Mucosa of stomach (tissue), 1 donor: Measurements from ENCODE around the gene GRPEL2.

Experiments used
- H3K27me3 ChIP-seq: one replicate; pipeline ENCODE4 v1.7.0; 2013; ENCODE audit warnings: mild to moderate bottlenecking, low read length; ENCODE audit not compliant: control insufficient read depth, insufficient read depth
- H3K36me3 ChIP-seq: one replicate; pipeline ENCODE4 v1.7.0; 2013; ENCODE audit warnings: low read length; ENCODE audit not compliant: control insufficient read depth, insufficient read depth
- H3K4me1 ChIP-seq: one replicate; pipeline ENCODE4 v1.7.0; 2013; ENCODE audit warnings: mild to moderate bottlenecking, low read length; ENCODE audit not compliant: control insufficient read depth, insufficient read depth
- H3K4me3 ChIP-seq: one replicate; pipeline ENCODE4 v1.7.0; 2013; ENCODE audit warnings: low read length
- H3K9ac ChIP-seq: one replicate; pipeline ENCODE4 v1.7.0; 2013; ENCODE audit warnings: mild to moderate bottlenecking, low read length, moderate library complexity
- H3K9me3 ChIP-seq: one replicate; pipeline ENCODE4 v1.7.0; 2013; ENCODE audit warnings: mild to moderate bottlenecking, low read length, moderate library complexity; ENCODE audit not compliant: control insufficient read depth
- donor health status: Pancreatic carcinoma.

The GRPEL2 gene

GRCh38 chr5:149323210-149323609, 22.1 kb upstream of the GRPEL2 start:
- no peak overlapping the region for H3K9ac ChIP-seq
- no peaks in the 10 kb centered on the region for H3K9me3 ChIP-seq
- H3K4me1 ChIP-seq, result peaks cover 14% of the 10 kb centered on the region
- no peaks in the 10 kb centered on the region for H3K36me3 ChIP-seq
- no peak overlapping the region for H3K4me3 ChIP-seq
- no peaks in the 10 kb centered on the region for H3K27me3 ChIP-seq

DNA sequence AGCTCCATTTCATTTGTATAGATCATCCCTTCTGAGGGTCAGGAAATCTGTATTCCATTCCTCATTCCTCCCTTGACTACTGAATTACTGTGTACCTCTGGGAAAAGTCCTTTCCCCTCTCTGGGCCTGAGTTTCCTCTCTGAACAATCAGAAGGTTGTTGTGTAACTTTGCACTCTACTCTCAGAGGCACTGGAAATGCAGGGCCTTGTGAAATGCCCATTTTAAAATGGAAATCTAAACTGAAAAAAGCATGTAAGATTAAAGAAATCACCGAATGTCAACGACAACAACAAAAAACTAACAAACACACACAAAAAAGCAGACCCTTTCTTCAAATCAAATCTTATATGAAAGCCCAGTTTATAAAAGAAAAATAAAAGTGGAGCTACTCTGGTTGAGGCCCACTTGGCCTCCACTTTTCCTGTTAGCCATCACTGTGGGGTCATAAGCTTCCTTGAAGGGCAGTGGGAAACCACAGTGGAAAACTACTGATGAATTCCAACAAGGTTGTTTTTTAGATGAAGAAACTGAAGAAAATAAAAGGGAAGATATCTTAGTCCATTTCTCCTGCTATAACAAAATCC, 21.6 kb upstream of the GRPEL2 start:
- Histone ChIP-seq H3K9ac (no peak overlapping the region), H3K27me3 (no peaks in the 10 kb centered on the region), H3K36me3 (no peaks in the 10 kb centered on the region), H3K9me3 (no peaks in the 10 kb centered on the region), H3K4me1 (peaks cover 14% of the 10 kb centered on the region), H3K4me3 (no peak overlapping the region)

- Histone ChIP-seq H3K4me3 (no peak overlapping the region), H3K9me3 (no peaks in the 10 kb centered on the region), H3K4me1 (peaks cover 14% of the 10 kb centered on the region), H3K36me3 (no peaks in the 10 kb centered on the region), H3K27me3 (no peaks in the 10 kb centered on the region), H3K9ac (no peak overlapping the region)
Observed at GRCh38 chr5:149324641-149325040, 20.7 kb upstream of the GRPEL2 start.

- Histone ChIP-seq H3K4me3 (no peak overlapping the region), H3K9me3 (no peaks in the 10 kb centered on the region), H3K9ac (no peak overlapping the region), H3K27me3 (no peaks in the 10 kb centered on the region), H3K4me1 (peaks cover 12% of the 10 kb centered on the region), H3K36me3 (no peaks in the 10 kb centered on the region)
Observed at GRCh38 chr5:149325166-149325735, 20.0 kb upstream of the GRPEL2 start.

- Histone ChIP-seq H3K4me1 (peaks cover 6% of the 10 kb centered on the region), H3K9ac (no peak overlapping the region), H3K36me3 (no peaks in the 10 kb centered on the region), H3K27me3 (no peaks in the 10 kb centered on the region), H3K9me3 (no peaks in the 10 kb centered on the region), H3K4me3 (no peak overlapping the region)
Observed at GRCh38 chr5:149325894-149326293, 19.4 kb upstream of the GRPEL2 start.

DNA sequence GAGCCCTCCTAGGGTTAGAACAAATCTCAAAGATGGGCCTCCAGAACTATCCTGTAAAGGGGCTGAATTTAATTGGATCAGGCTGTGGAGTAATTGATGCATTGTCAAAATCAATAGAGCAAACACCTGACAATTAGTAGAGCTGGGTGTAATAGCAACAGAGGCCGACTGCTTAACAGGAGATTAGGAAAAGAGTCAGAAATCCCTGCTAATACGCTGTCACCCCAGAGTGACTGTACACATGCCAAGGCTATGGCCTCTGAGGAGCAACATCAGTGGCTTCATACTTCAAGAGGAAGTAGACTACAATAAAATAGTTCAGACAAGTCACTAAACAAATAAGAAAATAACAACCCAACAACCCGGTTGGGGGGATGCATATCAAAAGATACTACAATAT, 18.7 kb upstream of the GRPEL2 start:
- no peaks in the 10 kb centered on the region for H3K27me3 ChIP-seq
- no peaks in the 10 kb centered on the region for H3K36me3 ChIP-seq
- no peak overlapping the region for H3K4me3 ChIP-seq
- no peaks in the 10 kb centered on the region for H3K9me3 ChIP-seq
- H3K9ac ChIP-seq, result no peak overlapping the region
- no peaks in the 10 kb centered on the region for H3K4me1 ChIP-seq

- Histone ChIP-seq H3K4me1 (no peaks in the 10 kb centered on the region), H3K36me3 (no peaks in the 10 kb centered on the region), H3K9ac (no peak overlapping the region), H3K27me3 (no peaks in the 10 kb centered on the region), H3K4me3 (no peak overlapping the region), H3K9me3 (no peaks in the 10 kb centered on the region)
Observed at GRCh38 chr5:149328177-149328576, 17.1 kb upstream of the GRPEL2 start.

DNA sequence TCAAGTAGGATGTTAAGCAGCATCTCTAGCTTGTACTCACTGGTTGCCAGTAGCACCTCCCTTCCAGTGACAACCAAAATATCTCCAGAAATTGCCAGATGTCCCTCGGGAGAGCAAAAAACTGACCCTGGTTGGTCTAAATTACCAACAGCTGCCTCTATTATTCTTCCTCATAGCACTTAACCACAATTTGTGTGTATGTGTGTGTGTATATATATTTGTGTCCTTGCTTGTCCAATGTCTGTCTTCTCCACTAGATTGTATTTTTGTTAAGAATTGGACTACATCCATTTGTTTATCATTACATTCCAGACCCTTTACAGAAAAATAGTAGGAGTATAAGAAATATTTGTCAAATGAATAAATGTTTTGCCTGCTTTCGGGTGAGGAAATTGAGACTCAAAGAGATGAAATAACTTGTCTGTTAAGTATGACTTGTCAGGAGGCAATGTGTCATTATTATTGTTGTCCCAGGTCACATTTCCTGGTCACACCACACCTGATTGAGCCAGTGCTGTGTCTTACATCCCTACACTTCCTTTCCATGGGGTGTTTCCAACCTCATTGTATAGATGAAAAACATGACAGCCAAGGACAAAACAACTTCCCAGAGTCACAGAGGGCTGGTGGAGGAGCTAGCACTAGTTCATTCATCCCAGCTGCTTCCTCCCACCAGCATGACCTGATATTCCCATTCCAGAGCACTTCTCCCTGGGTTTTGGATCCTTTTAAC, 11.4 kb upstream of the GRPEL2 start:
- no peaks in the 10 kb centered on the region for H3K9me3 ChIP-seq
- no peaks in the 10 kb centered on the region for H3K27me3 ChIP-seq
- H3K9ac ChIP-seq, result no peak overlapping the region
- H3K36me3 ChIP-seq, result no peaks in the 10 kb centered on the region
- H3K4me3 ChIP-seq, result no peak overlapping the region
- no peaks in the 10 kb centered on the region for H3K4me1 ChIP-seq

DNA sequence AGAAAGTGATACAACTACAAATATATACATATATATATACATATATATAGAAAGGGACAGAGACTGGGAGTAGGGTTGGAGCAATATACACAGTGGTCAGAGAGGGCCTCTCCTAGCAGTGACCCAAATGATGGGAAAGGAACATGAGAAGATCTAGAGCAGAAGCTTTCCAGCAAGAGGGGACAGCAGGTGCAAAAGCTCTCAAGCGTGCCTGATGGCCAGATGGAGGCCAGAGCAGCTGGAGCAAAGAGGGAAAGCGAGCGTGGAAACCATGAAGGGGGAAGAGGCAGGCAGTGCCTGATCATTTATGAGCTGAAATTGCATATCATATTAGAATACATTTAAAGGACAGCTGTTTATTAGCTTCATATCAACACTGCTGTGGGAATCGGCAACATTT, 7.6 kb upstream of the GRPEL2 start:
- Histone ChIP-seq H3K4me1 (no peaks in the 10 kb centered on the region), H3K4me3 (no peak overlapping the region), H3K36me3 (no peaks in the 10 kb centered on the region), H3K9me3 (no peaks in the 10 kb centered on the region), H3K9ac (no peak overlapping the region), H3K27me3 (no peaks in the 10 kb centered on the region)

GRCh38 chr5:149338364-149338763, 6.9 kb upstream of the GRPEL2 start:
- Histone ChIP-seq H3K27me3 (no peaks in the 10 kb centered on the region), H3K4me3 (no peak overlapping the region), H3K9ac (no peak overlapping the region), H3K9me3 (no peaks in the 10 kb centered on the region), H3K36me3 (no peaks in the 10 kb centered on the region), H3K4me1 (no peaks in the 10 kb centered on the region)

- no peaks in the 10 kb centered on the region for H3K27me3 ChIP-seq
- H3K36me3 ChIP-seq, result no peaks in the 10 kb centered on the region
- H3K9me3 ChIP-seq, result no peaks in the 10 kb centered on the region
- no peaks in the 10 kb centered on the region for H3K4me1 ChIP-seq
- H3K4me3 ChIP-seq, result no peak overlapping the region
- no peak overlapping the region for H3K9ac ChIP-seq
Observed at GRCh38 chr5:149340920-149341319, 4.4 kb upstream of the GRPEL2 start.

DNA sequence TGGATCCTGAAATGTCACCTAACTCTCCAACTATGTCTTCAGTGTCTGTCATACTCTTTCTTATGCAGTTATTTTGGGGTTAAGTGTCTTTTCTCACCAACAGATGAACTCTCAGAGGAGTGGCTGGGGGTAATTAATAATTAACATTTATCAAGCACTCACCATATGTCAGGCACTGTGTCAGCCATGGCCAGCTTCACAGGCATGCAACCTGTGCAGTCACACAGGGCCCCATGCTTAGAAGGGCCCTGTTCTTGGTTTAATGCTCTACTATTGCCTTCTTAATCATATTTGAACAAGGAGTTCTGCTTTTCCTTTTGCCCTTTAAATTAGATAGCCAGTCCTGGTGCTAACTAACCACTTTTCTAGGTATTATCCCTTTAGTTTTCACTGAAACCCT, 3.4 kb upstream of the GRPEL2 start:
- no peak overlapping the region for H3K9ac ChIP-seq
- H3K27me3 ChIP-seq, result no peaks in the 10 kb centered on the region
- H3K9me3 ChIP-seq, result no peaks in the 10 kb centered on the region
- H3K4me3 ChIP-seq, result no peak overlapping the region
- H3K36me3 ChIP-seq, result no peaks in the 10 kb centered on the region
- H3K4me1 ChIP-seq, result no peaks in the 10 kb centered on the region
